ENCODE results near the gene NANOS1.

- TF ChIP-seq CTCF (IDR thresholded peaks at IDR 0.05; ENCODE audit: low read depth, low read length) (no peak), POLR2A (IDR thresholded peaks at IDR 0.05; ENCODE audit: extremely low read depth, insufficient read length) (no peak), MAX (IDR thresholded peaks at IDR 0.05; ENCODE audit: low read depth, low read length) (no peak)
Measured at GRCh38 chr10:119070395-119071165, 41.1 kb downstream of the NANOS1 start.

Measured in NB4 (cell line).